Adrenal gland (tissue), 5 donors: ENCODE measurements around the gene PTPRU.

Experiments used
- CTCF ChIP-seq, 6 experiments: fragments of 450-650 bp in 4 of 6; fragments of 200-600 bp in 2 of 6; sonication (generic) in 1 of 6; IDR thresholded peaks; 1 replicate in 5 of 6; 2 replicates in 1 of 6; pipeline versions ENCODE4 v1.5.1 to v1.8.0; 2016 to 2021; ENCODE audit warnings: antibody characterized with exemption in 6 of 6, mild to moderate bottlenecking in 2 of 6, moderate library complexity in 1 of 6
- POLR2A ChIP-seq, 2 donors: fragments of 450-650 bp; IDR thresholded peaks; one replicate each; pipeline ENCODE4 v1.6.1; 2017; ENCODE audit warnings: antibody characterized with exemption in 2 of 2, mild to moderate bottlenecking in 2 of 2, moderate library complexity in 1 of 2
- donor health status: DM: no; HTN: no; CAD: no.

GRCh38 chr1:29363536-29363935 is 127.2 kb downstream of the PTPRU start:
- TF ChIP-seq CTCF (IDR thresholded peaks at IDR 0.05) (no peak), POLR2A (IDR thresholded peaks at IDR 0.05) (no peak)
